Spinal cord (tissue), 10 donors: ENCODE results near the gene PRKCE. TPM values are rescaled to one million over a fixed set of nuclear protein-coding genes. Genes with fewer than 3 reads are reported as not detected.

ENCODE experiments used
- DNase-seq, 6 donors: peaks; one replicate each; pipeline versions ENCODE4 v3.0.0 to v3.0.0-alpha.2; 2013 to 2015; ENCODE audit warnings: low spot score in 6 of 6, low read depth in 4 of 6
- H3K27ac ChIP-seq: one replicate; pipeline ENCODE4 v1.5.1; 2013; ENCODE audit warnings: low read depth, low read length, control low read depth
- H3K27me3 ChIP-seq: one replicate; pipeline ENCODE4 v1.6.1; 2013; ENCODE audit warnings: low read length; ENCODE audit not compliant: control insufficient read depth, insufficient read depth
- H3K36me3 ChIP-seq: one replicate; pipeline ENCODE4 v1.6.1; 2013; ENCODE audit warnings: low read length; ENCODE audit not compliant: control insufficient read depth, insufficient read depth
- H3K4me1 ChIP-seq: one replicate; pipeline ENCODE4 v1.6.1; 2013; ENCODE audit warnings: low read length; ENCODE audit not compliant: control insufficient read depth, insufficient read depth
- H3K4me3 ChIP-seq: one replicate; pipeline ENCODE4 v1.5.1; 2013; ENCODE audit warnings: low read depth, low read length, control low read depth
- H3K9me3 ChIP-seq: one replicate; pipeline ENCODE4 v1.6.1; 2013; ENCODE audit warnings: low read length; ENCODE audit not compliant: control insufficient read depth, insufficient read depth
- WGBS: methylation state at CpG from one replicate; pipeline ENCODE4 v1.1.5; 2013; ENCODE audit warnings: missing lambda C conversion rate; ENCODE audit not compliant: insufficient coverage; 5-methylcytosine and 5-hydroxymethylcytosine counted together
- polyA plus RNA-seq, 2 donors: library from polyadenylated mRNA; unstranded; fragments of 120-200 nt; gene quantifications; one replicate each; pipeline ENCODE4 v1.2.1, GENCODE V29; 2013; ENCODE audit not compliant: insufficient read length in 2 of 2
- total RNA-seq, 2 donors: library from RNA; depleted of rRNA in 1 of 2; stranded (reverse); fragments of 120-200 nt in 1 of 2; fragments of >200 nt in 1 of 2; gene quantifications; one replicate each; pipeline versions ENCODE4 v1.2.3 to v1.2.4, GENCODE V29; 2013 to 2014
- donor health status: healthy.

Gene PRKCE
- total and polyA plus RNA-seq, 4 donors: 22.9 to 48.5 (median 37.4) TPM

- no peak overlapping the region for H3K4me3 ChIP-seq
- WGBS: 96% methylated on average over 6 of the region's 14 CpGs
- H3K36me3 ChIP-seq: peaks cover 9% of the 10 kb centered on the region
- DNase-seq: no peak
- H3K4me1 ChIP-seq: peaks cover 19% of the 10 kb centered on the region
- H3K27ac ChIP-seq: no peak overlapping the region
- no peaks in the 10 kb centered on the region for H3K9me3 ChIP-seq
- no peaks in the 10 kb centered on the region for H3K27me3 ChIP-seq
Measured at GRCh38 chr2:46174345-46175170, 523.1 kb downstream of the PRKCE start.

GRCh38 chr2:46175419-46175818, 523.9 kb downstream of the PRKCE start:
- Histone ChIP-seq H3K4me3 (no peak overlapping the region), H3K27me3 (no peaks in the 10 kb centered on the region), H3K36me3 (peaks cover 9% of the 10 kb centered on the region), H3K27ac (no peak overlapping the region), H3K4me1 (peaks cover 19% of the 10 kb centered on the region), H3K9me3 (no peaks in the 10 kb centered on the region)
- no CpG with 5 or more reads among the region's 4 CpGs for WGBS
- DNase-seq: no peak

GRCh38 chr2:46177461-46178089, 526.1 kb downstream of the PRKCE start:
- Histone ChIP-seq H3K36me3 (peaks cover 11% of the 10 kb centered on the region), H3K4me1 (peaks cover 3% of the 10 kb centered on the region), H3K27me3 (no peaks in the 10 kb centered on the region), H3K9me3 (no peaks in the 10 kb centered on the region), H3K4me3 (no peak overlapping the region), H3K27ac (no peak overlapping the region)
- WGBS: 95% methylated on average over 3 of the region's 6 CpGs
- DNase-seq: no peak

GRCh38 chr2:46179037-46179621, 527.7 kb downstream of the PRKCE start:
- Histone ChIP-seq H3K36me3 (peaks cover 9% of the 10 kb centered on the region), H3K4me3 (no peak overlapping the region), H3K27me3 (no peaks in the 10 kb centered on the region), H3K9me3 (no peaks in the 10 kb centered on the region), H3K27ac (no peak overlapping the region), H3K4me1 (peaks cover 3% of the 10 kb centered on the region)
- 70% methylated on average over 6 of the region's 6 CpGs for WGBS
- peak in 1 of 6 donors; percentile 21 for DNase-seq

- Histone ChIP-seq H3K36me3 (peaks cover 17% of the 10 kb centered on the region), H3K27me3 (no peaks in the 10 kb centered on the region), H3K4me1 (peaks cover 3% of the 10 kb centered on the region), H3K9me3 (no peaks in the 10 kb centered on the region), H3K27ac (no peak overlapping the region), H3K4me3 (no peak overlapping the region)
- DNase-seq: no peak
- 100% methylated on average over 2 of the region's 2 CpGs for WGBS
Measured at GRCh38 chr2:46180189-46180588, 528.7 kb downstream of the PRKCE start.

GRCh38 chr2:46181306-46181705, 529.8 kb downstream of the PRKCE start:
- DNase-seq: no peak
- Histone ChIP-seq H3K9me3 (no peaks in the 10 kb centered on the region), H3K4me3 (no peak overlapping the region), H3K4me1 (peaks cover 3% of the 10 kb centered on the region), H3K27me3 (no peaks in the 10 kb centered on the region), H3K36me3 (peaks cover 18% of the 10 kb centered on the region), H3K27ac (no peak overlapping the region)
- 83% methylated on average over 2 of the region's 2 CpGs for WGBS

GRCh38 chr2:46181789-46182530, 530.5 kb downstream of the PRKCE start:
- Histone ChIP-seq H3K4me1 (peaks cover 3% of the 10 kb centered on the region), H3K27ac (no peak overlapping the region), H3K27me3 (no peaks in the 10 kb centered on the region), H3K9me3 (no peaks in the 10 kb centered on the region), H3K36me3 (peaks cover 18% of the 10 kb centered on the region), H3K4me3 (no peak overlapping the region)
- no peak for DNase-seq
- WGBS: 95% methylated on average over 12 of the region's 18 CpGs

GRCh38 chr2:46183426-46183825, 532.0 kb downstream of the PRKCE start:
- H3K4me3 ChIP-seq: no peak overlapping the region
- no peaks in the 10 kb centered on the region for H3K27me3 ChIP-seq
- no peak overlapping the region for H3K27ac ChIP-seq
- peaks cover 18% of the 10 kb centered on the region for H3K36me3 ChIP-seq
- H3K4me1 ChIP-seq: peaks cover 8% of the 10 kb centered on the region
- 69% methylated on average over 4 of the region's 4 CpGs for WGBS
- DNase-seq: no peak
- no peaks in the 10 kb centered on the region for H3K9me3 ChIP-seq

GRCh38 chr2:46184794-46185583, 533.5 kb downstream of the PRKCE start:
- no peak overlapping the region for H3K4me3 ChIP-seq
- H3K36me3 ChIP-seq: peaks cover 18% of the 10 kb centered on the region
- H3K4me1 ChIP-seq: peaks cover 6% of the 10 kb centered on the region
- no peak for DNase-seq
- no peaks in the 10 kb centered on the region for H3K9me3 ChIP-seq
- no peaks in the 10 kb centered on the region for H3K27me3 ChIP-seq
- no peak overlapping the region for H3K27ac ChIP-seq
- WGBS: 77% methylated on average over 8 of the region's 12 CpGs
